Stimulated activated naive CD8-positive, alpha-beta T cell treated with anti-CD3 and anti-CD28 coated beads, Interleukin-15, Interleukin-2, amounts not matched to agents 100 ng/mL and 50 ng/mL, for 24 hours (primary cell): ENCODE results near the gene SNN.
A peak's percentile ranks its signal among the peaks of the same experiment; 100 is the strongest.

Experiments used
- H3K27ac Mint-ChIP-seq: one replicate; pipeline ENCODE4 v1.8.0; 2021; ENCODE audit warnings: mild to moderate bottlenecking, mixed read lengths
- H3K27me3 Mint-ChIP-seq: one replicate; pipeline ENCODE4 v1.8.0; 2021; ENCODE audit warnings: mixed read lengths
- H3K36me3 Mint-ChIP-seq: one replicate; pipeline ENCODE4 v1.8.0; 2021; ENCODE audit warnings: low read depth, mixed read lengths
- H3K4me1 Mint-ChIP-seq: one replicate; pipeline ENCODE4 v1.8.0; 2021; ENCODE audit warnings: low read depth, mixed read lengths
- H3K4me3 Mint-ChIP-seq: one replicate; pipeline ENCODE4 v1.8.0; 2021; ENCODE audit warnings: mild to moderate bottlenecking, mixed read lengths
- H3K9me3 Mint-ChIP-seq: one replicate; pipeline ENCODE4 v1.8.0; 2021; ENCODE audit warnings: mixed read lengths

SNN gene

GRCh38 chr16:11689031-11689840 lies 21.0 kb downstream of the SNN start:
- Mint-ChIP-seq H3K27me3 (no peaks in the 10 kb centered on the region), H3K4me1 (peaks cover 32% of the 10 kb centered on the region), H3K9me3 (no peaks in the 10 kb centered on the region), H3K27ac (no peak overlapping the region), H3K4me3 (peak overlapping the region; percentile 3), H3K36me3 (peaks cover 63% of the 10 kb centered on the region)

GRCh38 chr16:11691235-11691634 lies 23.0 kb downstream of the SNN start:
- no peak overlapping the region for H3K27ac Mint-ChIP-seq
- no peaks in the 10 kb centered on the region for H3K27me3 Mint-ChIP-seq
- peaks cover 26% of the 10 kb centered on the region for H3K4me1 Mint-ChIP-seq
- no peaks in the 10 kb centered on the region for H3K9me3 Mint-ChIP-seq
- H3K36me3 Mint-ChIP-seq, result peaks cover 67% of the 10 kb centered on the region
- H3K4me3 Mint-ChIP-seq, result no peak overlapping the region

- Mint-ChIP-seq H3K4me3 (no peak overlapping the region), H3K36me3 (peaks cover 67% of the 10 kb centered on the region), H3K4me1 (peaks cover 31% of the 10 kb centered on the region), H3K27me3 (no peaks in the 10 kb centered on the region), H3K9me3 (no peaks in the 10 kb centered on the region), H3K27ac (no peak overlapping the region)
Measured at GRCh38 chr16:11691771-11692170, 23.5 kb downstream of the SNN start.

- peaks cover 67% of the 10 kb centered on the region for H3K36me3 Mint-ChIP-seq
- no peaks in the 10 kb centered on the region for H3K9me3 Mint-ChIP-seq
- no peak overlapping the region for H3K4me3 Mint-ChIP-seq
- no peaks in the 10 kb centered on the region for H3K27me3 Mint-ChIP-seq
- no peak overlapping the region for H3K27ac Mint-ChIP-seq
- peaks cover 35% of the 10 kb centered on the region for H3K4me1 Mint-ChIP-seq
Measured at GRCh38 chr16:11692171-11692570, 23.9 kb downstream of the SNN start.

- Mint-ChIP-seq H3K9me3 (no peaks in the 10 kb centered on the region), H3K36me3 (peaks cover 66% of the 10 kb centered on the region), H3K4me3 (no peak overlapping the region), H3K27me3 (no peaks in the 10 kb centered on the region), H3K4me1 (peaks cover 36% of the 10 kb centered on the region), H3K27ac (no peak overlapping the region)
Measured at GRCh38 chr16:11692651-11693050, 24.4 kb downstream of the SNN start.

GRCh38 chr16:11696266-11697012 lies 28.2 kb downstream of the SNN start:
- Mint-ChIP-seq H3K27me3 (no peaks in the 10 kb centered on the region), H3K9me3 (no peaks in the 10 kb centered on the region), H3K4me3 (no peak overlapping the region), H3K4me1 (peaks cover 33% of the 10 kb centered on the region), H3K36me3 (peaks cover 70% of the 10 kb centered on the region), H3K27ac (peak overlapping the region; percentile 18)

- Mint-ChIP-seq H3K27ac (no peak overlapping the region), H3K4me1 (peaks cover 33% of the 10 kb centered on the region), H3K36me3 (peaks cover 65% of the 10 kb centered on the region), H3K27me3 (no peaks in the 10 kb centered on the region), H3K4me3 (no peak overlapping the region), H3K9me3 (no peaks in the 10 kb centered on the region)
Measured at GRCh38 chr16:11697319-11697718, 29.1 kb downstream of the SNN start.

- Mint-ChIP-seq H3K9me3 (no peaks in the 10 kb centered on the region), H3K36me3 (peaks cover 59% of the 10 kb centered on the region), H3K4me3 (no peak overlapping the region), H3K27me3 (no peaks in the 10 kb centered on the region), H3K4me1 (peaks cover 33% of the 10 kb centered on the region), H3K27ac (peak overlapping the region; percentile 74)
Measured at GRCh38 chr16:11698271-11698689, 30.0 kb downstream of the SNN start.

- no peak overlapping the region for H3K27ac Mint-ChIP-seq
- no peaks in the 10 kb centered on the region for H3K27me3 Mint-ChIP-seq
- peaks cover 33% of the 10 kb centered on the region for H3K4me1 Mint-ChIP-seq
- H3K36me3 Mint-ChIP-seq, result peaks cover 59% of the 10 kb centered on the region
- H3K4me3 Mint-ChIP-seq, result no peak overlapping the region
- no peaks in the 10 kb centered on the region for H3K9me3 Mint-ChIP-seq
Measured at GRCh38 chr16:11699234-11699894, 31.1 kb downstream of the SNN start.

GRCh38 chr16:11700264-11701029 lies 32.2 kb downstream of the SNN start:
- Mint-ChIP-seq H3K9me3 (no peaks in the 10 kb centered on the region), H3K4me3 (no peak overlapping the region), H3K27ac (no peak overlapping the region), H3K27me3 (no peaks in the 10 kb centered on the region), H3K36me3 (peaks cover 60% of the 10 kb centered on the region), H3K4me1 (peaks cover 33% of the 10 kb centered on the region)

- H3K27ac Mint-ChIP-seq, result no peak overlapping the region
- no peaks in the 10 kb centered on the region for H3K9me3 Mint-ChIP-seq
- H3K27me3 Mint-ChIP-seq, result no peaks in the 10 kb centered on the region
- no peaks in the 10 kb centered on the region for H3K4me1 Mint-ChIP-seq
- peaks cover 47% of the 10 kb centered on the region for H3K36me3 Mint-ChIP-seq
- H3K4me3 Mint-ChIP-seq, result no peak overlapping the region
Measured at GRCh38 chr16:11705311-11706025, 37.2 kb downstream of the SNN start.

GRCh38 chr16:11706180-11706742 lies 38.0 kb downstream of the SNN start:
- Mint-ChIP-seq H3K4me1 (no peaks in the 10 kb centered on the region), H3K27me3 (no peaks in the 10 kb centered on the region), H3K9me3 (no peaks in the 10 kb centered on the region), H3K36me3 (peaks cover 43% of the 10 kb centered on the region), H3K4me3 (no peak overlapping the region), H3K27ac (no peak overlapping the region)

GRCh38 chr16:11707679-11708197 lies 39.5 kb downstream of the SNN start:
- Mint-ChIP-seq H3K27me3 (no peaks in the 10 kb centered on the region), H3K9me3 (no peaks in the 10 kb centered on the region), H3K27ac (no peak overlapping the region), H3K36me3 (peaks cover 43% of the 10 kb centered on the region), H3K4me3 (no peak overlapping the region), H3K4me1 (no peaks in the 10 kb centered on the region)

GRCh38 chr16:11708421-11708820 lies 40.2 kb downstream of the SNN start:
- H3K4me3 Mint-ChIP-seq, result no peak overlapping the region
- no peaks in the 10 kb centered on the region for H3K4me1 Mint-ChIP-seq
- peaks cover 46% of the 10 kb centered on the region for H3K36me3 Mint-ChIP-seq
- H3K9me3 Mint-ChIP-seq, result no peaks in the 10 kb centered on the region
- H3K27ac Mint-ChIP-seq, result no peak overlapping the region
- H3K27me3 Mint-ChIP-seq, result no peaks in the 10 kb centered on the region
